Effector memory CD4-positive, alpha-beta T cell (primary cell): ENCODE data around the gene ZBTB12.

ENCODE experiments used
- DNase-seq, 3 donors: peaks; one replicate each; pipeline ENCODE4 v3.0.0-alpha.2; 2020
- H3K27ac ChIP-seq: 2 replicates; pipeline ENCODE4 v1.7.0; 2013; ENCODE audit warnings: mild to moderate bottlenecking, low read length, moderate library complexity; ENCODE audit not compliant: insufficient read depth, poor library complexity, severe bottlenecking
- H3K27me3 ChIP-seq: replicated peaks from 2 replicates; pipeline ENCODE4 v1.7.0; 2013; ENCODE audit warnings: mild to moderate bottlenecking, low read length; ENCODE audit not compliant: insufficient read depth, control insufficient read depth, poor library complexity, severe bottlenecking
- H3K36me3 ChIP-seq: 2 replicates; pipeline ENCODE4 v1.7.0; 2013; ENCODE audit warnings: mild to moderate bottlenecking, low read length, moderate library complexity; ENCODE audit not compliant: control insufficient read depth, insufficient read depth
- H3K4me1 ChIP-seq: 2 replicates; pipeline ENCODE4 v1.7.0; 2013; ENCODE audit warnings: low read length, mild to moderate bottlenecking; ENCODE audit not compliant: control insufficient read depth, insufficient read depth, poor library complexity, severe bottlenecking
- H3K4me3 ChIP-seq: 2 replicates; pipeline ENCODE4 v1.7.0; 2013; ENCODE audit warnings: low read length, low read depth, mild to moderate bottlenecking; ENCODE audit not compliant: insufficient read depth, poor library complexity, severe bottlenecking
- H3K9me3 ChIP-seq: 2 replicates; pipeline ENCODE4 v1.7.0; 2013; ENCODE audit warnings: mild to moderate bottlenecking, low read length, moderate library complexity; ENCODE audit not compliant: control insufficient read depth

Gene ZBTB12

GRCh38 chr6:31899215-31899614 is 2.7 kb downstream of the ZBTB12 start:
- no peaks in the 10 kb centered on the region for H3K27me3 ChIP-seq
- no peak overlapping the region for H3K27ac ChIP-seq
- H3K9me3 ChIP-seq = no peaks in the 10 kb centered on the region
- peaks cover 7% of the 10 kb centered on the region for H3K36me3 ChIP-seq
- H3K4me3 ChIP-seq = no peak overlapping the region
- H3K4me1 ChIP-seq = peaks cover 22% of the 10 kb centered on the region
- DNase-seq = no peak

- H3K27ac ChIP-seq = peak overlapping the region; percentile 90
- peaks cover 7% of the 10 kb centered on the region for H3K36me3 ChIP-seq
- H3K9me3 ChIP-seq = no peaks in the 10 kb centered on the region
- peak overlapping the region; percentile 93 for H3K4me3 ChIP-seq
- H3K27me3 ChIP-seq = no peaks in the 10 kb centered on the region
- peaks cover 22% of the 10 kb centered on the region for H3K4me1 ChIP-seq
- peak in 2 of 3 donors; percentile 16 to 34 for DNase-seq
Measured at GRCh38 chr6:31898383-31899011, 3.4 kb downstream of the ZBTB12 start.

- peak; percentile 65 to 78 (median 74) for DNase-seq
- peak within 1 kb of the TSS; percentile 90 for H3K27ac ChIP-seq
- H3K27me3 ChIP-seq = no peaks in the 10 kb centered on the region
- peak within 1 kb of the TSS; percentile 93 for H3K4me3 ChIP-seq
- peaks cover 11% of the 10 kb centered on the region for H3K36me3 ChIP-seq
- no peaks in the 10 kb centered on the region for H3K9me3 ChIP-seq
- peaks cover 20% of the 10 kb centered on the region for H3K4me1 ChIP-seq
Measured at GRCh38 chr6:31897612-31898382, 4.1 kb downstream of the ZBTB12 start, which contains the start of gene EHMT2. Gene EHMT2 (minus strand): TSS chr6:31897698. CDS start chr6:31897677, 21 bp downstream.

GRCh38 chr6:31896856-31897611 is 4.9 kb downstream of the ZBTB12 start:
- DNase-seq = peak in 1 of 3 donors; percentile 8
- H3K36me3 ChIP-seq = peaks cover 19% of the 10 kb centered on the region
- H3K9me3 ChIP-seq = no peaks in the 10 kb centered on the region

GRCh38 chr6:31896493-31896855 is 5.4 kb downstream of the ZBTB12 start:
- Histone ChIP-seq H3K27ac (peak overlapping the region; percentile 90), H3K36me3 (peaks cover 22% of the 10 kb centered on the region), H3K9me3 (no peaks in the 10 kb centered on the region), H3K4me3 (peak overlapping the region; percentile 76), H3K4me1 (peaks cover 17% of the 10 kb centered on the region), H3K27me3 (no peaks in the 10 kb centered on the region)
- no peak for DNase-seq

More at GRCh38 chr6:31896856-31897611, 4.9 kb downstream of the ZBTB12 start:
- H3K4me3 ChIP-seq = peak overlapping the region; percentile 76
- peaks cover 17% of the 10 kb centered on the region for H3K4me1 ChIP-seq
- H3K27me3 ChIP-seq = no peaks in the 10 kb centered on the region
- H3K27ac ChIP-seq = peak overlapping the region; percentile 90

GRCh38 chr6:31892821-31893220 is 9.1 kb downstream of the ZBTB12 start:
- H3K9me3 ChIP-seq = no peaks in the 10 kb centered on the region
- H3K27ac ChIP-seq = no peak overlapping the region
- peaks cover 39% of the 10 kb centered on the region for H3K36me3 ChIP-seq
- no peaks in the 10 kb centered on the region for H3K27me3 ChIP-seq
- no peak for DNase-seq
- no peak overlapping the region for H3K4me3 ChIP-seq
- peaks cover 10% of the 10 kb centered on the region for H3K4me1 ChIP-seq

GRCh38 chr6:31889331-31889972 is 12.4 kb downstream of the ZBTB12 start:
- Histone ChIP-seq H3K4me3 (no peak overlapping the region), H3K27ac (no peak overlapping the region), H3K4me1 (no peaks in the 10 kb centered on the region), H3K9me3 (no peaks in the 10 kb centered on the region), H3K27me3 (no peaks in the 10 kb centered on the region), H3K36me3 (peaks cover 56% of the 10 kb centered on the region)
- DNase-seq = no peak

- H3K9me3 ChIP-seq = no peaks in the 10 kb centered on the region
- no peaks in the 10 kb centered on the region for H3K4me1 ChIP-seq
- no peak overlapping the region for H3K4me3 ChIP-seq
- DNase-seq = peak in 1 of 3 donors; percentile 31
- H3K36me3 ChIP-seq = peaks cover 65% of the 10 kb centered on the region
- no peaks in the 10 kb centered on the region for H3K27me3 ChIP-seq
- H3K27ac ChIP-seq = no peak overlapping the region
Measured at GRCh38 chr6:31888276-31889258, 13.3 kb downstream of the ZBTB12 start.
